Calu3 (cell line): ENCODE data around the gene SPATA6L. TPM values are rescaled to one million over a fixed set of nuclear protein-coding genes. Genes with fewer than 3 reads are reported as not detected.

ENCODE experiments used
- BruUV-seq: library from RNA; stranded (reverse); fragments of 400-500 nt; replicated peaks from 2 replicates; lab custom pipeline; 2021; lab: Mats Ljungman, UMichigan
- CTCF ChIA-PET: fragments of 300-600 bp; sonication (Branson Sonifier 250); formaldehyde crosslinking; loops from one replicate; lab custom pipeline; 2022; ENCODE audit warnings: antibody characterized with exemption; lab: Charles Lee
- DNase-seq: peaks from one replicate; pipeline ENCODE4 v3.0.0; 2022
- H3K27ac Mint-ChIP-seq: one replicate; pipeline ENCODE4 v1.8.0; 2022; ENCODE audit warnings: mixed read lengths; ENCODE audit not compliant: unreplicated experiment
- H3K27me3 Mint-ChIP-seq: one replicate; pipeline ENCODE4 v1.8.0; 2022; ENCODE audit warnings: mixed read lengths; ENCODE audit not compliant: unreplicated experiment
- H3K36me3 Mint-ChIP-seq: one replicate; pipeline ENCODE4 v1.8.0; 2022; ENCODE audit warnings: mild to moderate bottlenecking, moderate library complexity, mixed read lengths; ENCODE audit not compliant: insufficient read depth, unreplicated experiment
- H3K4me1 Mint-ChIP-seq: one replicate; pipeline ENCODE4 v1.8.0; 2022; ENCODE audit warnings: mild to moderate bottlenecking, low read depth, mixed read lengths; ENCODE audit not compliant: unreplicated experiment
- H3K4me3 Mint-ChIP-seq: one replicate; pipeline ENCODE4 v1.8.0; 2022; ENCODE audit warnings: mild to moderate bottlenecking, low read depth, moderate library complexity, mixed read lengths; ENCODE audit not compliant: unreplicated experiment
- H3K9me3 Mint-ChIP-seq: one replicate; pipeline ENCODE4 v1.8.0; 2022; ENCODE audit warnings: low read depth, mixed read lengths; ENCODE audit not compliant: unreplicated experiment
- intact Hi-C: fragments of 100-400 bp; cut with micrococcal nuclease; formaldehyde crosslinking; loops from one replicate; pipeline ENCODE4 v1.10.0; 2022; ENCODE audit not compliant: unreplicated experiment
- total RNA-seq: library from RNA; stranded (reverse); gene quantifications from 2 replicates; pipeline ENCODE4 v1.2.3, GENCODE V29; 2022
- TF ChIP-seq, protein P1 (sequence below): fragments of 200-600 bp; IDR thresholded peaks from one replicate; pipeline ENCODE4 v1.8.0; 2022; ENCODE audit warnings: antibody characterized with exemption; ENCODE audit not compliant: unreplicated experiment

Gene SPATA6L
- total RNA-seq, 1 experiment from 2014 or later: 5.7 TPM

DNA sequence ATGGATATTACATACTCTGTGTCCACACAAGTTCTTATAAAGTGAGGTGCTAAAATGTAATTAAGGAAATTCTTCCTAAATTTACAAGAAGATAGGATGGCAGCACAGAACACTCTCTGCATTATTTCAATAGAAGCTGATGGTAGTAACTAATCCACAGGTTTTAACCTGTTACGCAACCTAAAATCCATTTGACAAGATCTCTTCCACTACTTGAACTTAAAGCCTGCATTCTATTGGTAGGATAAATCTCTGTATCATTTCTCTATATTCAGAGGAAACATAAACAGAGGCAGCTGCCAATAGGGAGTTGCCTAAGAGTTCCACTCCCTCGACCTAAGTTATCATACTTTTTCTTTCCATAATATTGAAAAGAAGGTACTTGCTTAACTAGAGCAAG is 34.7 kb upstream of the SPATA6L start:
- BruUV-seq: no TSS peak
- no peak overlapping the region for H3K4me3 Mint-ChIP-seq
- H3K27me3 Mint-ChIP-seq: no peaks in the 10 kb centered on the region
- H3K27ac Mint-ChIP-seq: no peak overlapping the region
- peaks cover 20% of the 10 kb centered on the region for H3K36me3 Mint-ChIP-seq
- intact Hi-C loops: no loop called here
- CTCF ChIA-PET: no interaction called here
- H3K4me1 Mint-ChIP-seq: no peaks in the 10 kb centered on the region
- H3K9me3 Mint-ChIP-seq: no peaks in the 10 kb centered on the region
- DNase-seq: no peak
- TF ChIP-seq, protein P1, sequence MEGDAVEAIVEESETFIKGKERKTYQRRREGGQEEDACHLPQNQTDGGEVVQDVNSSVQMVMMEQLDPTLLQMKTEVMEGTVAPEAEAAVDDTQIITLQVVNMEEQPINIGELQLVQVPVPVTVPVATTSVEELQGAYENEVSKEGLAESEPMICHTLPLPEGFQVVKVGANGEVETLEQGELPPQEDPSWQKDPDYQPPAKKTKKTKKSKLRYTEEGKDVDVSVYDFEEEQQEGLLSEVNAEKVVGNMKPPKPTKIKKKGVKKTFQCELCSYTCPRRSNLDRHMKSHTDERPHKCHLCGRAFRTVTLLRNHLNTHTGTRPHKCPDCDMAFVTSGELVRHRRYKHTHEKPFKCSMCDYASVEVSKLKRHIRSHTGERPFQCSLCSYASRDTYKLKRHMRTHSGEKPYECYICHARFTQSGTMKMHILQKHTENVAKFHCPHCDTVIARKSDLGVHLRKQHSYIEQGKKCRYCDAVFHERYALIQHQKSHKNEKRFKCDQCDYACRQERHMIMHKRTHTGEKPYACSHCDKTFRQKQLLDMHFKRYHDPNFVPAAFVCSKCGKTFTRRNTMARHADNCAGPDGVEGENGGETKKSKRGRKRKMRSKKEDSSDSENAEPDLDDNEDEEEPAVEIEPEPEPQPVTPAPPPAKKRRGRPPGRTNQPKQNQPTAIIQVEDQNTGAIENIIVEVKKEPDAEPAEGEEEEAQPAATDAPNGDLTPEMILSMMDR: no peak

DNA sequence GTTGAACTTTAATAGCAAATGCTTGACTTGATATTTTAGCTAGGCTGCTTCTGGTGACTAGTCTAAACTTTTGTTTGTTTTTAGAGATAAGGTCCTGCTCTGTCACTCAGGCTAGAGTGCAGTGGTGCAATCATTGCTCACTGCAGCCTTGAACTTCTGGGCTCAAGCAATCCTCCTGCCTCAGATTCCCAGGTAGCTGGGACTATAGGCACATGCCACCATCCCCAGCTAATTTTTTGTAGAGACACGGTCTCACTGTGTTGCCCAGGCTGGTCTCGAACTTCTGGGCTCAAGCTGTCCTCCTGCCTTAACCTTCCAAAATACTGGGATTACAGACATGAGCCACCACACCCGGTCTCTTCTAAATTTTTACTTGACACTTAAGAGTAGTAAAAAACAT is 33.8 kb upstream of the SPATA6L start:
- CTCF ChIA-PET: no interaction called here
- intact Hi-C loops: no loop called here
- TF ChIP-seq, protein P1: no peak
- Mint-ChIP-seq H3K4me1 (no peaks in the 10 kb centered on the region), H3K27ac (no peak overlapping the region), H3K4me3 (no peak overlapping the region), H3K36me3 (peaks cover 22% of the 10 kb centered on the region), H3K27me3 (no peaks in the 10 kb centered on the region), H3K9me3 (no peaks in the 10 kb centered on the region)
- DNase-seq: no peak
- no TSS peak for BruUV-seq

- H3K4me3 Mint-ChIP-seq: no peak overlapping the region
- no peak for DNase-seq
- no peaks in the 10 kb centered on the region for H3K4me1 Mint-ChIP-seq
- CTCF ChIA-PET: no interaction called here
- intact Hi-C loops: no loop called here
- peaks cover 6% of the 10 kb centered on the region for H3K36me3 Mint-ChIP-seq
- H3K27ac Mint-ChIP-seq: no peak overlapping the region
- no peaks in the 10 kb centered on the region for H3K27me3 Mint-ChIP-seq
- TF ChIP-seq, protein P1: no peak
- no peaks in the 10 kb centered on the region for H3K9me3 Mint-ChIP-seq
- no TSS peak for BruUV-seq
Observed at GRCh38 chr9:4691795-4692194, 25.5 kb upstream of the SPATA6L start.

DNA sequence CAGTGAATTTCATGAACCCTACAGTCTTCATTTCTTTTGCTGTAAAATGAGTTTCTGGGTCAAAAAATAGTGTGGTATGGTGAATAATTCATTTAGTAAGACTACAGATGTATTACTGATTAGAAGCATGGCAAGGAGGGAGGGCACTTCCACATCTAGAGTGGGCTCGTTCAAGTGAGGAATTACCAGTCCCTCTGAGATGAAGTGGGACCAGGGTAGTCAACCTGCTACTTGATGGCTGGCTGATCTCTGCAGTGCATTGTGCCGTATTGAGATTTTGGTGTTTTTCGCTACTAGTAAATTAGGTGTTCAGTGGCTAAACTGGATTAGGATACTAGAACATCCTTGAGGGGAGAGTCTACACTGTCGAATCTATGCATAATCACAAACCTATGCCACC is 23.9 kb upstream of the SPATA6L start:
- Mint-ChIP-seq H3K27ac (no peak overlapping the region), H3K36me3 (peaks cover 5% of the 10 kb centered on the region), H3K4me1 (no peaks in the 10 kb centered on the region), H3K27me3 (no peaks in the 10 kb centered on the region), H3K9me3 (no peaks in the 10 kb centered on the region), H3K4me3 (no peak overlapping the region)
- TF ChIP-seq, protein P1: no peak
- no peak for DNase-seq
- intact Hi-C loops: no loop called here
- CTCF ChIA-PET: no interaction called here
- no TSS peak for BruUV-seq
